Measurements from ENCODE around the gene OBSCN. TPM values are rescaled to one million over a fixed set of nuclear protein-coding genes. Genes with fewer than 3 reads are reported as not detected.

The OBSCN gene
- total RNA-seq, 1 donor = 13.0 TPM

- no peak overlapping the region for H3K4me3 ChIP-seq (ENCODE audit: low read depth, low read length)
- TF ChIP-seq, protein P1, sequence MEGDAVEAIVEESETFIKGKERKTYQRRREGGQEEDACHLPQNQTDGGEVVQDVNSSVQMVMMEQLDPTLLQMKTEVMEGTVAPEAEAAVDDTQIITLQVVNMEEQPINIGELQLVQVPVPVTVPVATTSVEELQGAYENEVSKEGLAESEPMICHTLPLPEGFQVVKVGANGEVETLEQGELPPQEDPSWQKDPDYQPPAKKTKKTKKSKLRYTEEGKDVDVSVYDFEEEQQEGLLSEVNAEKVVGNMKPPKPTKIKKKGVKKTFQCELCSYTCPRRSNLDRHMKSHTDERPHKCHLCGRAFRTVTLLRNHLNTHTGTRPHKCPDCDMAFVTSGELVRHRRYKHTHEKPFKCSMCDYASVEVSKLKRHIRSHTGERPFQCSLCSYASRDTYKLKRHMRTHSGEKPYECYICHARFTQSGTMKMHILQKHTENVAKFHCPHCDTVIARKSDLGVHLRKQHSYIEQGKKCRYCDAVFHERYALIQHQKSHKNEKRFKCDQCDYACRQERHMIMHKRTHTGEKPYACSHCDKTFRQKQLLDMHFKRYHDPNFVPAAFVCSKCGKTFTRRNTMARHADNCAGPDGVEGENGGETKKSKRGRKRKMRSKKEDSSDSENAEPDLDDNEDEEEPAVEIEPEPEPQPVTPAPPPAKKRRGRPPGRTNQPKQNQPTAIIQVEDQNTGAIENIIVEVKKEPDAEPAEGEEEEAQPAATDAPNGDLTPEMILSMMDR (IDR thresholded peaks at IDR 0.05; ENCODE audit: insufficient read depth, low read depth, low read length) = no peak
- no peak for DNase-seq (ENCODE audit: low read depth)
Observed at GRCh38 chr1:228408869-228409805, 201.3 kb downstream of the OBSCN start.

- DNase-seq (ENCODE audit: low read depth) = peak; percentile 61
- H3K4me3 ChIP-seq (ENCODE audit: low read depth, low read length) = no peak overlapping the region
- TF ChIP-seq, protein P1 (IDR thresholded peaks at IDR 0.05; ENCODE audit: insufficient read depth, low read depth, low read length) = no peak
Observed at GRCh38 chr1:228410015-228410414, 202.2 kb downstream of the OBSCN start.

DNA sequence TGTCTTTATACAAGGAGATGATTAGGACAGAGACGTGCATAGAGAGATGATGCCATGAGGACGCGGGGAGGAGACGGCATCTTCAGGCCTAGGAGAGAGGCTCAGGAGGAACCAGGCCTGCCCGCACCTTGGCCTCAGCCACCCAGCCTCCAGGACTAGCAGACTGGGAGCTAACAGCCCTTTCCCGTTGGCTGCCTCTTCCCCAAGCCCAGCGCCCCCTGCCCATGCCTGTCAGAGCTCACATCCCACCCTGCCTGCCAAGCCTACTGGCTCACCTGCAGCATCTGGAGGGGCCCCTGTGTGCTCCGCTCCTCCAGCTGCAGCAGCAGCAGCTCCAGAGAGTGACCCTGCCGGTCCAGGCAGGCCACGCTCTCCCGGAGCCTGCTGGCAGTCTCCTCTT, 202.8 kb downstream of the OBSCN start:
- no peak for DNase-seq (ENCODE audit: low read depth)
- TF ChIP-seq, protein P1 (IDR thresholded peaks at IDR 0.05; ENCODE audit: insufficient read depth, low read depth, low read length) = no peak

GRCh38 chr1:228411121-228411520, 203.3 kb downstream of the OBSCN start:
- TF ChIP-seq, protein P1 (IDR thresholded peaks at IDR 0.05; ENCODE audit: insufficient read depth, low read depth, low read length) = no peak
- no peak for DNase-seq (ENCODE audit: low read depth)
- H3K4me3 ChIP-seq (ENCODE audit: low read depth, low read length) = no peak overlapping the region

More for the DNA sequence above, 202.8 kb downstream of the OBSCN start:
- no peak overlapping the region for H3K4me3 ChIP-seq (ENCODE audit: low read depth, low read length)

GRCh38 chr1:228411548-228412430, 203.9 kb downstream of the OBSCN start:
- TF ChIP-seq, protein P1 (IDR thresholded peaks at IDR 0.05; ENCODE audit: insufficient read depth, low read depth, low read length) = no peak
- H3K4me3 ChIP-seq (ENCODE audit: low read depth, low read length) = no peak overlapping the region
- no peak for DNase-seq (ENCODE audit: low read depth)

GRCh38 chr1:228413241-228414010, 205.6 kb downstream of the OBSCN start:
- TF ChIP-seq, protein P1 (IDR thresholded peaks at IDR 0.05; ENCODE audit: insufficient read depth, low read depth, low read length) = no peak
- DNase-seq (ENCODE audit: low read depth) = no peak
- H3K4me3 ChIP-seq (ENCODE audit: low read depth, low read length) = no peak overlapping the region
